Lower leg skin (tissue), 4 donors: ENCODE data around the gene PLEKHG2. TPM values are rescaled to one million over a fixed set of nuclear protein-coding genes. Genes with fewer than 3 reads are reported as not detected.

Experiments
- DNase-seq, 2 donors: peaks; one replicate each; pipeline ENCODE4 v3.0.0-alpha.2; 2019; ENCODE audit warnings: low spot score in 2 of 2
- H3K4me3 ChIP-seq: fragments of 200-600 bp; sonication (generic); 2 replicates; pipeline ENCODE4 v1.5.1; 2017; ENCODE audit warnings: mild to moderate bottlenecking, low read depth; ENCODE audit not compliant: poor library complexity, severe bottlenecking
- POLR2A ChIP-seq, 2 donors: fragments of 450-650 bp; IDR thresholded peaks; one replicate each; pipeline ENCODE4 v1.6.1; 2016 to 2017; ENCODE audit warnings: antibody characterized with exemption in 2 of 2, mild to moderate bottlenecking in 1 of 2, moderate library complexity in 1 of 2
- WGBS, 2 donors: methylation state at CpG; one replicate each; pipeline ENCODE4 v1.1.5; 2018; 5-methylcytosine and 5-hydroxymethylcytosine counted together
- intact Hi-C: fragments of 100-400 bp; cut with DNase I; formaldehyde crosslinking; loops from one replicate; pipeline ENCODE4 v1.15.0; 2023; ENCODE audit warnings: low total_unique reads
- total RNA-seq, 4 donors: library from RNA; depleted of rRNA; stranded (reverse); fragments of >200 nt; gene quantifications; one replicate each; pipeline ENCODE4 v1.1.0, GENCODE V29; 2016
- TF ChIP-seq, protein P1 (sequence below), 3 donors: fragments of 450-650 bp; IDR thresholded peaks; one replicate each; pipeline ENCODE4 v1.5.1; 2016; ENCODE audit warnings: antibody characterized with exemption in 3 of 3, mild to moderate bottlenecking in 3 of 3, moderate library complexity in 2 of 3

The PLEKHG2 gene
- total RNA-seq, 4 donors from 2014 or later = 3.0 to 6.4 (median 4.3) TPM

DNA sequence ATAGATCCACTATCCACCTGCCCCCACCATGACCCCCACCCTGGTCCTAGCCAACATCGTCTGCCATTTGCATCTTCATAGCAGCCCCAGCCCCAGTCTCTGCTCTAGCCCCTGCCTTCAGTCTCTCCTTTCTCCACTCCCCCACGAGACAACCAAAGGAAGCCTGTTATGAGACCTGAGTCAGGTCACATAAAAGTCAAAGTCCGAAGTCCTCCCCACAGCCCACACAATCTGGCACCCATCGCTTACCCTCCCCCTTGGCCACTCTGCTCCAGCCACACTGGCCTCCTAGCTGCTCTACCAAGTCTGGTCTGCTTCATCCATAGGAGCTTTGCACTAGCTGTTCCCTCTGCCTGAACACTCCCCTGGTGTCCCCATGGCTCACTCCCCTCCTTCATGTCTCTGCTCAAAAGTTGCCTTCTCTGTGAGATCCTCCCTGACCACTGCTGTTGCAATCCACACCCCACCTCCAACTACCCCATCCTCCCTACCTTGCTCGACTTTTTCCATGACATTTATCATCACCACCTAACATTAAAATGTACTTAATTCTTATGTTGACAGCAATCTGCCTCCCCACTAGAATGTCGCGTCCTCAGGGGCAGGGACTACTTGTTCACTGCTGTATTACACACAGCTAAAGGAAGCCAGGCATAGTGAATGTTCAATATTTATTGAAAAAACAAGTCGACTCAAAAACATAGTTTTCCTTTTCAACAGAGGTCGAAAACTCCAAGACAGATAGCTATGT is 1.2 kb upstream of the PLEKHG2 start:
- no peak for TF ChIP-seq POLR2A (IDR thresholded peaks at IDR 0.05)
- TF ChIP-seq, protein P1, sequence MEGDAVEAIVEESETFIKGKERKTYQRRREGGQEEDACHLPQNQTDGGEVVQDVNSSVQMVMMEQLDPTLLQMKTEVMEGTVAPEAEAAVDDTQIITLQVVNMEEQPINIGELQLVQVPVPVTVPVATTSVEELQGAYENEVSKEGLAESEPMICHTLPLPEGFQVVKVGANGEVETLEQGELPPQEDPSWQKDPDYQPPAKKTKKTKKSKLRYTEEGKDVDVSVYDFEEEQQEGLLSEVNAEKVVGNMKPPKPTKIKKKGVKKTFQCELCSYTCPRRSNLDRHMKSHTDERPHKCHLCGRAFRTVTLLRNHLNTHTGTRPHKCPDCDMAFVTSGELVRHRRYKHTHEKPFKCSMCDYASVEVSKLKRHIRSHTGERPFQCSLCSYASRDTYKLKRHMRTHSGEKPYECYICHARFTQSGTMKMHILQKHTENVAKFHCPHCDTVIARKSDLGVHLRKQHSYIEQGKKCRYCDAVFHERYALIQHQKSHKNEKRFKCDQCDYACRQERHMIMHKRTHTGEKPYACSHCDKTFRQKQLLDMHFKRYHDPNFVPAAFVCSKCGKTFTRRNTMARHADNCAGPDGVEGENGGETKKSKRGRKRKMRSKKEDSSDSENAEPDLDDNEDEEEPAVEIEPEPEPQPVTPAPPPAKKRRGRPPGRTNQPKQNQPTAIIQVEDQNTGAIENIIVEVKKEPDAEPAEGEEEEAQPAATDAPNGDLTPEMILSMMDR (IDR thresholded peaks at IDR 0.05) = peak in 1 of 3 donors; percentile 45
- intact Hi-C loops = no loop called here
- DNase-seq = peak; percentile 55 to 92
- WGBS, 2 donors = 17 to 19% methylated on average over 9 of the region's 9 CpGs
- H3K4me3 ChIP-seq = no peak overlapping the region

DNA sequence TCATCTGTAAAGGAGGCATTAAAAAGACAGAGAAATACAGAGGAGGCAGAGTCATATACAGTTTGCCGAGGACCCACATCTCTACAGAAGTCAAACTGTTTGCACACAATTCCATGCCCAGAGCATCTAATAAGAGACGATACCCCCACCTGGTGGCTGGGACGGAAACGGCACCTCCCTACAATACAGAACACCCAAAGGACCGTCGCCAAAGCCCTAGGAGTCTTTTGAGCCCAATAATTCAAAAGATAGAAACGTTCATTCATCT is 703 bp upstream of the PLEKHG2 start:
- intact Hi-C loops = no loop called here
- peak; percentile 95 to 98 for DNase-seq

DNA sequence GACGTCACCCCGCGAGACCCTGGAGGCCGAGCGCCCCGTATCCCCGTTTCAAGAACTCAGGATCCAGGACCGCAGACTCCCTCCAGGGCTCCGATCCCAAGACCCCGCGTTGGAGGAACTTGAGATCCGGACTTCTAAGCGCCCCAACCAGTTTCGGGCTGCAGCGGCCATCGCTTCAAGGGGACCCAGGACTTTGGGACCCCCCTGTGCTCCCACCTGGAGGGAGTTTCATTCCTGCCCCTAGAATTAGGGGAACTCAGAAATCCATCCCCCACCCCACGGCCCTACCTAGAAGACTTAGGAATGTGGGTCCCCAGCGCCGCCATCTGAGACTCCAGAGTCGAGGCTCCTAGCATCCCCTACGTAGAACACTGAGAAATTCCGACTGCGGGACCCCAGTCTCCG is 400 bp downstream of the PLEKHG2 start:
- intact Hi-C loops = no loop called here
- WGBS, 2 donors = 0 to 1% methylated on average over 7 to 18 of the region's 24 CpGs
- no peak for TF ChIP-seq POLR2A (IDR thresholded peaks at IDR 0.05)
- TF ChIP-seq, protein P1 (IDR thresholded peaks at IDR 0.05) = peak in 1 of 3 donors; percentile 70
- peak overlapping the region; percentile 68 for H3K4me3 ChIP-seq
- peak; percentile 87 to 93 for DNase-seq

More for the DNA sequence above, 703 bp upstream of the PLEKHG2 start:
- peak in 1 of 2 donors; percentile 7 for TF ChIP-seq POLR2A (IDR thresholded peaks at IDR 0.05)
- TF ChIP-seq, protein P1 (IDR thresholded peaks at IDR 0.05) = peak in 1 of 3 donors; percentile 99
- no peak overlapping the region for H3K4me3 ChIP-seq
- WGBS, 2 donors = 0 to 1% methylated on average over 7 of the region's 7 CpGs

DNA sequence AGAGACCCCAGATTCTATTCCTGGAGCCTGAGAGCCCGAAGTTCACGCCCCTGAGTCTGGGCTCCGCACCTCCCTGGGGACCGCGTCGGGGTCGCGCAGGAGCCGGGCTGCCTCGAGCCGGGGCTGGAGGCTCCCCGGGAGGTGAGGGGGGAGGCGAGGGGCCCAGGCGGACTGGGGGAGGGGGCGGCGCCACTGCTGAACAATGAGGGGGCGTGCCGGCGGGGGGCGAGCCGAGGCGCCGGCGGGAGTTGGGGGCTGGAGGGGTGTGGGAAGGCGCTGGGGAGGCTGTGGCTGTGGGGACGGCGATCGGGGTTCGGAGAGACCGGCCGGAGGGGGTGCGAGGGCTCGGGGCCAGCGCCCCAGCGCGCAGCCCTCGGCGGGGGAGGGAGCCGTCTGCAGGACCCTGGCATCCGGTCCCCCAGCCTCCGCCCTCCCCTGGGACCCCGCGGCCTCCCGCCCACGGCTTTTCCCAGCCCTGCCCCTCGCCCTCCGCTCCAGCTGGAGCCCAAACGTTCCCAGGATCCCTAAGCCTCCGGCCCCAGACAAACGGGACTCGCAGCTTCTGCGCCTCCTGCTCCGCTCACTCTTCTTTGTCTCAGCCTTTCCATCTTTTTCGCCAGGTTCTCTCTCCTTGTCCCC is 922 bp downstream of the PLEKHG2 start:
- peak overlapping the region; percentile 68 for H3K4me3 ChIP-seq
- no peak for TF ChIP-seq POLR2A (IDR thresholded peaks at IDR 0.05)
- TF ChIP-seq, protein P1 (IDR thresholded peaks at IDR 0.05) = no peak
- DNase-seq = peak; percentile 59 to 95
- WGBS, 2 donors = 1 to 2% methylated on average over 30 to 42 of the region's 54 CpGs
- intact Hi-C loops = no loop called here

DNA sequence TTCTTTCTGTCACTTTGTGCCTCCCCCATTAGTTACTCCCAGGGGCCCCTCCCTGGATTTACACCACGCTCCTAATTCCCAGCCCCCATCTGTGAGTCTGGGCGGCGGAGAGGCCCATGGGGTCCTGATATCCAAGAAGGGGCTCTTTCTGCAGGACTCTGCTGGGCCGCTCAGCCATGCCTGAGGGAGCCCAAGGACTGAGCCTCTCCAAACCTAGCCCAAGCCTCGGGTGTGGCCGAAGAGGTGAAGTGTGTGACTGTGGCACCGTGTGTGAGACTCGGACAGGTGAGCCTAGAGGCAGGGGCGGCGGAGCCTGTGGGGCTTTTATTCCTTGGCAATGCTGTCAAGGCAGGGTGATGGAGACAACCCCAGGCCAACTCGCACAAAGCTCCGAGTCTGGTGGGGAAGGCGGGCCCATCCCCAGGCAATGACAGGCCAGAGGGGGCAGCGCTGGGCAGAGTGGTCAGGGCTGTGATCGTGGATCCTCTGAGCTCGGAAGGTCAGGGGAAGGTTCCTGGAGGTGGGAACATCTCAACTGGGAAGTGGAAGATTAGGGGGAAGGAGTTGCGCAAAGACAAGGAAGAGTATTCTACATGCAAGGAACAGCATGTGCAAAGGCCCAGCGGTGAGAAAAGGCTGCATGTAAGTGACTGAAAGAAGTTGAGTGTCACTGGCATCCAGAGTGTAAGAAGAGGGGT is 1.6 kb downstream of the PLEKHG2 start:
- peak; percentile 42 to 92 for DNase-seq
- 53 to 55% methylated on average over 18 of the region's 18 CpGs for WGBS, 2 donors
- intact Hi-C loops = no loop called here
- peak overlapping the region; percentile 68 for H3K4me3 ChIP-seq
- TF ChIP-seq POLR2A (IDR thresholded peaks at IDR 0.05) = no peak
- TF ChIP-seq, protein P1 (IDR thresholded peaks at IDR 0.05) = no peak
